Uterus (tissue), 4 donors: ENCODE data around the gene CXCL1. TPM values are rescaled to one million over a fixed set of nuclear protein-coding genes. Genes with fewer than 3 reads are reported as not detected.
"Not testable (repeated sequence)": the region's sequence is repeated elsewhere in the genome, so short reads cannot be mapped to it uniquely, and the experiment has no call there.

Source experiments
- DNase-seq, 2 donors: peaks; one replicate each; pipeline ENCODE4 v3.0.0-alpha.2; 2019 to 2020
- H3K27ac ChIP-seq, 2 donors: fragments of 200-600 bp; sonication (generic); 1 replicate in 1 of 2; 2 replicates in 1 of 2; pipeline ENCODE4 v1.5.1; 2016 to 2018
- H3K27me3 ChIP-seq, 2 donors: fragments of 200-600 bp; sonication (generic); one replicate each; pipeline ENCODE4 v1.5.1; 2018 to 2019; ENCODE audit warnings: control low read depth in 1 of 2
- H3K36me3 ChIP-seq, 2 donors: fragments of 200-600 bp; sonication (generic); one replicate each; pipeline ENCODE4 v1.5.1; 2019; ENCODE audit warnings: control low read depth in 1 of 2
- H3K4me1 ChIP-seq, 2 donors: fragments of 200-600 bp; sonication (generic); one replicate each; pipeline ENCODE4 v1.5.1; 2018 to 2019; ENCODE audit warnings: control low read depth in 1 of 2
- H3K4me3 ChIP-seq, 2 donors: fragments of 200-600 bp; sonication (generic); 1 replicate in 1 of 2; 2 replicates in 1 of 2; pipeline ENCODE4 v1.5.1; 2018 to 2019; ENCODE audit warnings: mild to moderate bottlenecking in 1 of 2
- H3K9me3 ChIP-seq, 2 donors: fragments of 200-600 bp; sonication (generic); one replicate each; pipeline ENCODE4 v1.5.1; 2019; ENCODE audit warnings: control low read depth in 1 of 2
- CTCF ChIP-seq, 4 experiments: fragments of 200-600 bp in 2 of 4; fragments of 450-650 bp in 2 of 4; sonication (generic) in 2 of 4; IDR thresholded peaks; one replicate each; pipeline ENCODE4 v1.5.1; 2016 to 2019; ENCODE audit warnings: antibody characterized with exemption in 4 of 4, mild to moderate bottlenecking in 2 of 4, moderate library complexity in 1 of 4
- POLR2A ChIP-seq, 2 donors: fragments of 450-650 bp; IDR thresholded peaks; one replicate each; pipeline ENCODE4 v1.6.1; 2016; ENCODE audit warnings: antibody characterized with exemption in 2 of 2, mild to moderate bottlenecking in 1 of 2, moderate library complexity in 1 of 2
- intact Hi-C: fragments of 100-400 bp; cut with DNase I; formaldehyde crosslinking; loops from one replicate; pipeline ENCODE4 v1.15.1; 2023; ENCODE audit warnings: low total_unique reads
- total RNA-seq, 4 donors: library from RNA; depleted of rRNA in 3 of 4; stranded (reverse); fragments of >200 nt in 3 of 4; gene quantifications; one replicate each; pipeline versions ENCODE4 v1.1.0 to v1.2.4, GENCODE V29; 2014 to 2023
- donor health status: DM: yes; HTN: yes; CAD: no.

The CXCL1 gene
- total RNA-seq, 4 donors from 2014 or later, result 1.4 to 2.6 TPM; not detected in 2

GRCh38 chr4:73894001-73894400 lies 24.8 kb downstream of the CXCL1 start:
- H3K9me3 ChIP-seq, result no peaks in the 10 kb centered on the region
- H3K27me3 ChIP-seq, result peaks cover 0 to 7% of the 10 kb centered on the region in 2 donors
- H3K4me3 ChIP-seq, result no peak overlapping the region
- no peaks in the 10 kb centered on the region for H3K36me3 ChIP-seq
- H3K27ac ChIP-seq, result no peak overlapping the region
- no peak for TF ChIP-seq POLR2A (IDR thresholded peaks at IDR 0.05)
- no peak for TF ChIP-seq CTCF (IDR thresholded peaks at IDR 0.05)
- H3K4me1 ChIP-seq, result no peaks in the 10 kb centered on the region
- no peak for DNase-seq
- intact Hi-C loops, result no loop called here

- TF ChIP-seq POLR2A (IDR thresholded peaks at IDR 0.05), result no peak
- no peak for TF ChIP-seq CTCF (IDR thresholded peaks at IDR 0.05)
- no peaks in the 10 kb centered on the region for H3K4me1 ChIP-seq
- intact Hi-C loops, result no loop called here
- DNase-seq, result no peak
- no peaks in the 10 kb centered on the region for H3K27me3 ChIP-seq
- no peak overlapping the region for H3K27ac ChIP-seq
- no peak overlapping the region for H3K4me3 ChIP-seq
- no peaks in the 10 kb centered on the region for H3K9me3 ChIP-seq
- H3K36me3 ChIP-seq, result no peaks in the 10 kb centered on the region
Observed at GRCh38 chr4:73895201-73896175, 26.3 kb downstream of the CXCL1 start.

DNA sequence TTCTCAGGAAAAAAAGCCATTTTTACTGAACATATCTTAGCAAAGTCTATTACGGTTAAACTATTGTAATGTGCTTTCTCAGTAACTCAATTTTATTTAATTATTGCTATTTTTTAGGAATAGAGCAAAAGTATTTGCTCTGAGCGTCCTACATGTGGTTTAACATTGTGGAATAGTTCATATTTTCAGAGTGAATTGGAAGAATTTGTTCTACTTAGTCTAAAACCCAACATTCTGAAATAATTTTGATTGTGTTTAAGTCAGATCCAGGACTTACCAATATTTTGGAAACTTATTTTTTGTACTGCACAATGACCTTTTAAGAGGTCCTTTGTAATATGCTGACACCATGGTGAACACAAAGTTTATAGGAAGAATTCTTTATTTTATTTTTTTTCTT lies 27.2 kb downstream of the CXCL1 start:
- intact Hi-C loops, result no loop called here
- no peak overlapping the region for H3K4me3 ChIP-seq
- no peak for DNase-seq
- no peak overlapping the region for H3K27ac ChIP-seq
- TF ChIP-seq CTCF (IDR thresholded peaks at IDR 0.05) (no peak), POLR2A (IDR thresholded peaks at IDR 0.05) (no peak)
- no peaks in the 10 kb centered on the region for H3K9me3 ChIP-seq
- H3K4me1 ChIP-seq, result no peaks in the 10 kb centered on the region
- H3K36me3 ChIP-seq, result no peaks in the 10 kb centered on the region
- no peaks in the 10 kb centered on the region for H3K27me3 ChIP-seq

DNA sequence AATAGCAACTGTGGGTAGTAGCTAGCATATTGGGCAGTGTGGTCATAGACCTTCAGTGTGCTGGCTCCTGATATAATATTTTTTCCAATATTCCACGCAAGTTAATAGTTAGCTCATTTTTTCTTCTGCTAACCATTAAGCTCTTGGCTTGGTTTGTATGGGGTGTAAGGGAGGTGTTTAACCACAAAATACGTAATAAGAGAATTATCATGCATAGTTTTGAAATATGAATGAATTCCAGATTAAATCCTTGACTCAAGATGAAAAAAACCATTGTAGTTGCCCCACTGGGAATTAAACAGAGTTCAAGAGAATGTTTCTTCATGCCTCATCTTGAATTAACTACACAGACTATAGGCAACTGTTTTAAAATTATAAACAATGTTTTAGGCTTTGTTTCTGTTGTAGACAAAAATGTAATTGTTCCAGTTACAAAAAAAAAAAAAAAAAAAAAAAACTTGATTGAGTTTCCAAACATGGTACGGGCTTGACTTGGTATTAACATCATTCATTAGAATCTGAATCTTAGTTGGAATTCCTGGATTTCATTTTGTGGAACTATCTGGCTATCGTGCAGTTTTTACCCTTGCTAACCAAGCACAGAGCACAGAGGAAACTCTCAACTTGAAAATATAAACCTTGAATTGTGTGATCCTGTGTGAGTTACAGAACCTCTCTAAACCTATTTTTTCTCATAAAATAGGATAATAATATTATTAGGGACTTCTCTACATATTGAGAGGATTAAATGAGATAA lies 28.4 kb downstream of the CXCL1 start:
- intact Hi-C loops, result no loop called here
- H3K4me1 ChIP-seq, result no peaks in the 10 kb centered on the region
- H3K27me3 ChIP-seq, result no peaks in the 10 kb centered on the region
- no peak overlapping the region for H3K4me3 ChIP-seq
- TF ChIP-seq CTCF (IDR thresholded peaks at IDR 0.05) (no peak), POLR2A (IDR thresholded peaks at IDR 0.05) (no peak)
- DNase-seq, result no peak
- no peaks in the 10 kb centered on the region for H3K36me3 ChIP-seq
- no peaks in the 10 kb centered on the region for H3K9me3 ChIP-seq
- no peak overlapping the region for H3K27ac ChIP-seq

DNA sequence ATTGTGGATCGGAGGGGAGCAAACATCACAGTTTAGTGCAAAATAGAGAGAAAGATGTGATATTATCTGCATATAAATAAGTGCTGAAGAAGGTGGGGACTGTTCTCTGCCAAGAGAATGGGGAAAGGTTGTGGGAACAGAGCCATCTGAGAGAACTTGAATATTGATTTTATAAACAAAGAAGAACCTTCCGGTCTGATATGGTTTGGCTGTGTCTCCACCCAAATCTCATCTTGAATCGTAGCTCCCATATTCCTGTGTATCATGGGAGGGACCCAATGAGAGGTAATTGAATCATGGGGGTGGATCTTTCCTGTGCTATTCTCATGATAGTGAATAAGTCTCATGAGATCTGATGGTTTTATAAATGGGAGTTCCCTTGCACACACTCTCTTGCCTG lies 30.1 kb downstream of the CXCL1 start:
- intact Hi-C loops, DNase-seq: not testable (repeated sequence)

More for the DNA sequence above, 30.1 kb downstream of the CXCL1 start:
- H3K9me3 ChIP-seq, H3K4me1 ChIP-seq, H3K36me3 ChIP-seq, H3K27me3 ChIP-seq, H3K27ac ChIP-seq, H3K4me3 ChIP-seq: not testable (repeated sequence)
